Measurements from ENCODE around the gene NRP1.

GRCh38 chr10:33199731-33200232 lies 134.7 kb downstream of the NRP1 start:
- no peak for TF ChIP-seq SP1 (IDR thresholded peaks at IDR 0.05)
- TF ChIP-seq, protein P1, sequence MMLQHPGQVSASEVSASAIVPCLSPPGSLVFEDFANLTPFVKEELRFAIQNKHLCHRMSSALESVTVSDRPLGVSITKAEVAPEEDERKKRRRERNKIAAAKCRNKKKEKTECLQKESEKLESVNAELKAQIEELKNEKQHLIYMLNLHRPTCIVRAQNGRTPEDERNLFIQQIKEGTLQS (IDR thresholded peaks at IDR 0.05), result no peak
- no peak for TF ChIP-seq CTCF (IDR thresholded peaks at IDR 0.05; ENCODE audit: low read depth, low read length, missing input control)
- TF ChIP-seq TAF1 (conservative IDR thresholded peaks at IDR 0.05), result no peak
- no peak for TF ChIP-seq REST (IDR thresholded peaks at IDR 0.05)
- TF ChIP-seq YY1 (IDR thresholded peaks at IDR 0.05), result no peak
- no peak for TF ChIP-seq FOXA1 (IDR thresholded peaks at IDR 0.05)
- TF ChIP-seq MAX (IDR thresholded peaks at IDR 0.05), result no peak
- TF ChIP-seq JUND (IDR thresholded peaks at IDR 0.05), result no peak
- no peak for TF ChIP-seq RAD21 (IDR thresholded peaks at IDR 0.05)
- no peak for TF ChIP-seq GABPA (IDR thresholded peaks at IDR 0.05 in 1 of 2, conservative IDR thresholded peaks at IDR 0.05 in 1 of 2)
- TF ChIP-seq ZBTB33 (IDR thresholded peaks at IDR 0.05), result no peak
